K562 (cell line): ENCODE results near the gene SCN1B. TPM values are rescaled to one million over a fixed set of nuclear protein-coding genes. Genes with fewer than 3 reads are reported as not detected.

Experiments used
- ATF4 ChIP-seq: fragments of 450-650 bp; formaldehyde crosslinking; IDR thresholded peaks from 2 replicates; pipeline ENCODE4 v1.4.0; 2022; ENCODE audit warnings: mild to moderate bottlenecking, moderate library complexity
- BACH1 ChIP-seq: fragments of 200-800 bp; sonication (Bioruptor generic); IDR thresholded peaks from 2 replicates; pipeline ENCODE4 v1.6.1; 2016; ENCODE audit warnings: missing genetic modification characterization, missing compliant biosample characterization
- BCOR ChIP-seq: fragments of 450-650 bp; IDR thresholded peaks from 2 replicates; pipeline ENCODE4 v1.6.1; 2016
- CBX1 ChIP-seq: sonication (generic); IDR thresholded peaks from 2 replicates; pipeline ENCODE4 v1.6.1; 2016; ENCODE audit warnings: antibody characterized with exemption, low read depth, mild to moderate bottlenecking
- FOS ChIP-seq: IDR thresholded peaks from 3 replicates; pipeline ENCODE4 v1.6.1; 2011; ENCODE audit not compliant: insufficient read length; ENCODE audit errors: extremely low read depth
- IRF1 ChIP-seq: sonication (generic); formaldehyde crosslinking; IDR thresholded peaks from 2 replicates; pipeline ENCODE4 v1.8.0; 2022; ENCODE audit warnings: missing genetic modification reagents, mild to moderate bottlenecking, borderline replicate concordance
- PBX2 ChIP-seq, 2 experiments: IDR thresholded peaks in 1 of 2; conservative IDR thresholded peaks in 1 of 2; 2 replicates each; pipeline ENCODE4 v1.6.1; 2016; ENCODE audit warnings: low read depth in 2 of 2, mild to moderate bottlenecking in 1 of 2, missing compliant biosample characterization in 1 of 2, missing genetic modification characterization in 1 of 2, moderate library complexity in 1 of 2
- RBM25 ChIP-seq: fragments of 200-400 bp; formaldehyde crosslinking; IDR thresholded peaks from 2 replicates; pipeline ENCODE4 v1.6.1; 2018; ENCODE audit warnings: low read length, low read depth, moderate library complexity; ENCODE audit not compliant: severe bottlenecking
- RCOR1 ChIP-seq, 2 experiments: IDR thresholded peaks; 2 replicates each; pipeline ENCODE4 v1.6.1; 2012; ENCODE audit warnings: low read depth in 2 of 2, low read length in 2 of 2, borderline replicate concordance in 1 of 2, improper control_type of control experiment in 1 of 2
- SOX6 ChIP-seq: fragments of 450-650 bp; IDR thresholded peaks from 2 replicates; pipeline ENCODE4 v1.6.1; 2014; ENCODE audit warnings: mild to moderate bottlenecking
- ZFP36 ChIP-seq: fragments of 150-350 bp; IDR thresholded peaks from 2 replicates; pipeline ENCODE4 v1.6.1; 2018; ENCODE audit warnings: low read length, low read depth; ENCODE audit not compliant: partially characterized antibody
- ZNF583 ChIP-seq: fragments of 250-450 bp; sonication (Bioruptor Pico); IDR thresholded peaks from 2 replicates; pipeline ENCODE4 v1.4.0; 2020
- polyA plus RNA-seq, 8 experiments: library from polyadenylated mRNA; depleted of rRNA in 4 of 8; stranded (reverse) in 5 of 8; unstranded in 3 of 8; fragments of >200 nt; fragmentation: Nextera tagmentation in 2 of 8; fragmentation: Illumina TruSeq in 1 of 8; extraction: Ambion mirVana in 2 of 8; extraction: Trizol in 1 of 8; gene quantifications; 2 replicates each; pipeline versions ENCODE4 v1.2.1 to v1.2.3, GENCODE V29; 2011 to 2014; ENCODE audit warnings: inconsistent platforms in 1 of 8, missing spikeins in 1 of 8
- total RNA-seq, 7 experiments: library from RNA; depleted of rRNA in 6 of 7; stranded (reverse); fragments of >200 nt in 6 of 7; fragmentation: Illumina TruSeq in 2 of 7; extraction: Trizol in 2 of 7; gene quantifications; 2 replicates each; pipeline versions ENCODE4 v1.2.1 to v1.2.3, GENCODE V29; 2011 to 2021; ENCODE audit warnings: low replicate concordance in 1 of 7
- TF ChIP-seq, protein P1 (sequence below): sonication (generic); formaldehyde crosslinking; IDR thresholded peaks from 2 replicates; pipeline ENCODE4 v1.8.0; 2022; ENCODE audit warnings: missing genetic modification reagents, mild to moderate bottlenecking, moderate library complexity, borderline replicate concordance
- TF ChIP-seq, protein P2 (sequence below): fragments of 450-650 bp; formaldehyde crosslinking; conservative IDR thresholded peaks from 2 replicates; pipeline ENCODE4 v1.4.0; 2022; ENCODE audit warnings: mild to moderate bottlenecking, missing genetic modification characterization

SCN1B gene
- total and polyA plus RNA-seq, 9 of the 15 experiments (the other 6 are each of a cell fraction or from before 2014, with no cell fraction given) = 0.03 to 2.5 (median 0.91) TPM

GRCh38 chr19:35038623-35039512 is 8.6 kb downstream of the SCN1B start (continued):
- peak; percentile 77 for TF ChIP-seq ZFP36
- no peak for TF ChIP-seq ZNF583 (CRISPR knock-in tag)
- TF ChIP-seq ATF4 = no peak
- TF ChIP-seq FOS = no peak
- TF ChIP-seq CBX1 = 0 out of 2 replicates have a peak, but pooled peaks have one; percentile 52
- peak; percentile 56 for TF ChIP-seq RBM25
- no peak for TF ChIP-seq SOX6
- peak in 1 of 2 experiments; percentile 42; a peak in 1 of 4 replicates for TF ChIP-seq RCOR1 (IDR thresholded peaks at IDR 0.05; ENCODE audit: borderline replicate concordance in 1 of 2, low read depth in 2 of 2, low read length in 2 of 2)
- no peak for TF ChIP-seq PBX2 (CRISPR knock-in tag; IDR thresholded peaks at IDR 0.05; ENCODE audit: low read depth)
- TF ChIP-seq PBX2 (tag; conservative IDR thresholded peaks at IDR 0.05; ENCODE audit: low read depth) = peak; percentile 80
- peak; percentile 67 for TF ChIP-seq BCOR
- TF ChIP-seq, protein P1, sequence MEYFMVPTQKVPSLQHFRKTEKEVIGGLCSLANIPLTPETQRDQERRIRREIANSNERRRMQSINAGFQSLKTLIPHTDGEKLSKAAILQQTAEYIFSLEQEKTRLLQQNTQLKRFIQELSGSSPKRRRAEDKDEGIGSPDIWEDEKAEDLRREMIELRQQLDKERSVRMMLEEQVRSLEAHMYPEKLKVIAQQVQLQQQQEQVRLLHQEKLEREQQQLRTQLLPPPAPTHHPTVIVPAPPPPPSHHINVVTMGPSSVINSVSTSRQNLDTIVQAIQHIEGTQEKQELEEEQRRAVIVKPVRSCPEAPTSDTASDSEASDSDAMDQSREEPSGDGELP = peak; percentile 24; the same call in 1 of the 2 replicates
- TF ChIP-seq, protein P2, sequence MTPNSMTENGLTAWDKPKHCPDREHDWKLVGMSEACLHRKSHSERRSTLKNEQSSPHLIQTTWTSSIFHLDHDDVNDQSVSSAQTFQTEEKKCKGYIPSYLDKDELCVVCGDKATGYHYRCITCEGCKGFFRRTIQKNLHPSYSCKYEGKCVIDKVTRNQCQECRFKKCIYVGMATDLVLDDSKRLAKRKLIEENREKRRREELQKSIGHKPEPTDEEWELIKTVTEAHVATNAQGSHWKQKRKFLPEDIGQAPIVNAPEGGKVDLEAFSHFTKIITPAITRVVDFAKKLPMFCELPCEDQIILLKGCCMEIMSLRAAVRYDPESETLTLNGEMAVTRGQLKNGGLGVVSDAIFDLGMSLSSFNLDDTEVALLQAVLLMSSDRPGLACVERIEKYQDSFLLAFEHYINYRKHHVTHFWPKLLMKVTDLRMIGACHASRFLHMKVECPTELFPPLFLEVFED (CRISPR knock-in tag) = no peak
- no peak for TF ChIP-seq IRF1 (CRISPR knock-in tag)
- no peak for TF ChIP-seq BACH1 (tag)
